GM12873 (cell line): Measurements from ENCODE around the gene GLRA3.

ENCODE experiments used
- TF ChIP-seq, protein P1 (sequence below): IDR thresholded peaks from 2 replicates; pipeline ENCODE4 v1.5.1; 2012; ENCODE audit warnings: low read depth, mild to moderate bottlenecking, moderate library complexity, low read length, control low read depth; ENCODE audit not compliant: insufficient read depth; ENCODE audit errors: missing control alignments

GLRA3 gene

DNA sequence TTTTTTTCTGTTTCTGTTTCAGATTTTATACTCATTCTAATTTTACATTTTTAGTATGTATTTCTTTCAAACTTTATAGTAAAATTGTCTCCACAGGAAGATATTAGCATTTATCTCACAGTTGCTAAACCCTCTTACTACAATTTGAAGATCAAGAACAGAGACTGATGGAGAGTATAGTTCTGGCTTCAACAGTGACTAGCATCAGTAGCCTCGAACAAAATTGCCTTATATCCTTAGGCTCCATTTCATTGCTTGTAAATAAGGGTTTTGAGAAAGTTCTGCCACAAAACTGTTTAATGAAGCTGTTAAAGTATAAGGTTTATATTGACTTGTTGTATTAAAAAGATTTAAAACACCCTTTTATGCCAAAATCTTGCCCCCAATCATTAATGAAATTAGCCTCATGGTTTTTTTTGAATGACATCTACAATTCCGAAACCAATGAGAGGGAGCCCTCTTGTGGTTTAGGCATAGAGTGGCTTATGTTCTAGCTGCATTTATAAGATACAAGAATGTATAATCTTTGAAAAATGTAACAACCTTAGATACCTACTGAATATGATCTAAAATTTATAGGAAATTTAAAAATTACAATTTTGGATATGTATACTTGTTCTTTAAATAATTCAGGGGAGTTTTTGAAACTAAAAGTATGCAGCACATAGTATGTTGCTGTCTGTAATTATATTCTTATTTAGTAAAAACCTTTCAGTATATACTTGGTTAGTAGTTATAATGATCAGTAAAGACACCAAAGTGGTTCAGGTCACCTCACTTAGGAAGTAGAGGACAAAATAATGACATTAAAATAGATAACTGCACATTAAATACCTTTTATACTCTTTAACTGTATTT, 196.9 kb downstream of the GLRA3 start:
- TF ChIP-seq, protein P1, sequence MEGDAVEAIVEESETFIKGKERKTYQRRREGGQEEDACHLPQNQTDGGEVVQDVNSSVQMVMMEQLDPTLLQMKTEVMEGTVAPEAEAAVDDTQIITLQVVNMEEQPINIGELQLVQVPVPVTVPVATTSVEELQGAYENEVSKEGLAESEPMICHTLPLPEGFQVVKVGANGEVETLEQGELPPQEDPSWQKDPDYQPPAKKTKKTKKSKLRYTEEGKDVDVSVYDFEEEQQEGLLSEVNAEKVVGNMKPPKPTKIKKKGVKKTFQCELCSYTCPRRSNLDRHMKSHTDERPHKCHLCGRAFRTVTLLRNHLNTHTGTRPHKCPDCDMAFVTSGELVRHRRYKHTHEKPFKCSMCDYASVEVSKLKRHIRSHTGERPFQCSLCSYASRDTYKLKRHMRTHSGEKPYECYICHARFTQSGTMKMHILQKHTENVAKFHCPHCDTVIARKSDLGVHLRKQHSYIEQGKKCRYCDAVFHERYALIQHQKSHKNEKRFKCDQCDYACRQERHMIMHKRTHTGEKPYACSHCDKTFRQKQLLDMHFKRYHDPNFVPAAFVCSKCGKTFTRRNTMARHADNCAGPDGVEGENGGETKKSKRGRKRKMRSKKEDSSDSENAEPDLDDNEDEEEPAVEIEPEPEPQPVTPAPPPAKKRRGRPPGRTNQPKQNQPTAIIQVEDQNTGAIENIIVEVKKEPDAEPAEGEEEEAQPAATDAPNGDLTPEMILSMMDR = peak; percentile 52

DNA sequence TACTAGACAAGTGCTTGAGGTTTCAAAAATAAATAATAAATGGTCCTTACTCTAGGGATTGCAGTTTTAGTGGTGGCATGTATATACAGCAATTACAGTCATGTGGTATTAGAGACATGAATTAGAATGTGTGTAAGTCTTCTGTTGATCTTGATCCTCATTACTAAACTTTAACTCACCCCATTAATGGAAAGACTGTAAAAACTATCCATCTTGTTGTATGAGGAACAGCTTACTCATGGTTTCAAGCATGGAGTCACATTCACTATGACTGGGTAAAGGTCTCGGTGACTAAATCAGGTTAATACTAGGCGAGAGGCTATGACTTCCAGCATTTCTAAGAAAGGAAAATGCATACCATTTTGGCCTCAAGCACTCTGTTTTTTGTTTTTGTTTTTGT, 199.8 kb downstream of the GLRA3 start:
- TF ChIP-seq, protein P1 = no peak

DNA sequence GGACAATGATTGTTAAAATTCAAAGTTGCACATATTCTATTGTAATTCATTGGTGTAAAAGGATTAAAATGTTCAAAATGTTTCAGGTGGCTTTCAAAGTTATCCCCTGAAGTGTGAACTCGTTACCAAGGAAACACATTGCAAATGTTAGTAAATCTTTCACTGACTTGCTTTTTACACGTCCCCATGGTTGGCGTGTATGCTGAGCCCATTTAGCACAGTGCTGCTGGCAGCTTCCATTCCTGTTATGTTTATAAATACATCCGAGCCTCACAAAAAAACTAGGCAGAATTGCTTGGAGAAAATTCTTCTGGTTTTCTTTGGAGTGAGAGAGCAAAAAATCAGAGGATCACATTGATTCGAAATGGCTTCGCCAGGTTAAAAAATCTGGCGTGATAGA, 200.9 kb downstream of the GLRA3 start:
- TF ChIP-seq, protein P1 = no peak

DNA sequence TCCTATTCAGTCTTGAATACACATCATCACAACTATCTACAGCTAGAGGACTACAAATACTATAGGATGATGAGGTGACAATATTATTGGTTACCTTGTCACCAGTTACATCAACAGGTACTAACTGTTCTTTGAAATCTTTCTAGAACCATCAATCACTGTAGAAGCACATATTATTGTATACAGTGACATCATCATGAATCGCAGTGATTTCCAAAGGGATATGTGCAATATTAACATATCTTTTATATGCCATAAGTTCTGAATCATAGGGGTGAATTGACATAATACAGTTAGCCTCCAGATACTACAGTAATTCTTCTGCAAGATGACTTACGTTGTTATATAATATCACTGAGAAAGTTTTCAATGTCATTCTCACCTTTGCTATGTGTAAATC, 201.6 kb downstream of the GLRA3 start:
- TF ChIP-seq, protein P1 = no peak

DNA sequence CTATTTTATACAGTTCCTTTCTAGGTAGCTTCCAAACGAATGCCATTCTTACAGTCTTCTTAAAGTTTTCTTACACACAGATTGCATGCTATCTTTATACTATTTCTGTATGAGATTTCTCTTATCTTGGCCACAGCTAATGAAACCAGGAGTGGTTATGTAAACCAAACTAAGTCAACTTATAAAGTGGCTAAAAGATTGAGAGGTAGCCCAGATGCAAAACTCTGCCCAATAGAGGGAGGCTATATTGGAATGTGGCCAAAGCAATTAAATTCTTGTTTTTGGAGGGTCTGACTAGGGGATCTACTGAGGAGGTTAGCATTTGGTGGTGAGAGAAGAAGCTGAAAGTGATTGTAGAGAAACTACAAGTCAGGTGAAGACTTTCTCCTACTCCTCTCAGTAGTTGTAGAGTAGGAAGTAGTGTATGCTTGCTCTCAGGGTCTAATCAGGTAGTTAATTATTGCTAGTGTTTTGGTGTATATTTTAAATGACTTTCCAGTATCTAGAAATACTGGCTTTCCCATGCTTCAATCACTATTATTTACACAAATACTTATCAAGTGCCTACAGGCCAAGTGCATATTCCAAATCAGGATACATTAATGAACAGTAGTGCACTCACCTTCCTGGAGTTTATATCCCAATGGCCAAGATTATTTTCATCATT, 202.6 kb downstream of the GLRA3 start:
- TF ChIP-seq, protein P1 = no peak

DNA sequence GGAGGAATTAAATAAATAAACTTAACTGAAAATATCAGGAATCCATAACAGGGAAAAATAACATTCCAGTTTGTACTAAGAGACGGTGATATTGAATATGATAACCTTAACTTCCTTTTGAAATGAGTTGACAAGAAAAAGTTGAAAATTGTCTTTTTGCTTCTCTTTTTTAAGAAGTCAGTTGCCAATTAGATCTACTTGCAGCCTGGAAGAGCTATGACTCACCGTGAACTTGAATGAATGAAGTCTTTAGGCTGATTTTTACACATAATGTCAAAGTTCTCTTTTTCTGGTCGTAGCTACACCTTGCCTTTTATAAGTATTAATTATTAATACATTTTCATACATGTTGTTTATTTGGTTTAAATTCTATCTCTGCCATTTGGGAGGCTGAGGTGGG, 212.4 kb downstream of the GLRA3 start:
- TF ChIP-seq, protein P1 = no peak

DNA sequence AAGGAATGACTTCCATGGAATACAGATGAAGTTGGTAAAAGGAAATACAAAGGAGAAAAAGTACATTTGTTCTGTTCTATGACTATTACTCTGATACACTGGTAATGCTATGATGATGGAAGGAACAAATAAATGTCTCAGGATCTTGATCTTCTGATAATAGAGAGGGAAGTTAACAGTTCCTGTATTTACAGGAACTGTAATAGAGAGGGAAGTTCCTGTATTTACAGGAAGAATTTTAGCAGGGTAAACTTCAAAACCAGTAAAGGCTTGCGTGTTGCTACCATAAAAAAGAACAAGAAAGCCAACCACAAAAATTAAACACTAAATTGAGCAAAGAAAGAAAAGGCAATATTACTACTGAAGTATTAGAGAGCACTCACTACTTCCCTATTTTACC, 215.1 kb downstream of the GLRA3 start:
- TF ChIP-seq, protein P1 = no peak
